C4-2B (cell line): ENCODE measurements around the gene GRIK2.

Experiments
- CTCF ChIP-seq: fragments of 450-650 bp; conservative IDR thresholded peaks from 2 replicates; pipeline ENCODE4 v1.5.1; 2017; ENCODE audit warnings: mild to moderate bottlenecking
- ZFX ChIP-seq: fragments of 450-650 bp; IDR thresholded peaks from 2 replicates; pipeline ENCODE4 v1.6.1; 2017

- TF ChIP-seq CTCF (no peak), ZFX (no peak)
Measured at GRCh38 chr6:101765281-101765680, 371.8 kb downstream of the GRIK2 start.
